ENCODE measurements around the gene LRP1B. TPM values are rescaled to one million over a fixed set of nuclear protein-coding genes. Genes with fewer than 3 reads are reported as not detected.
A peak's percentile ranks its signal among the peaks of the same experiment; 100 is the strongest.
"Not testable (repeated sequence)": the region's sequence is repeated elsewhere in the genome, so short reads cannot be mapped to it uniquely, and the experiment has no call there.

Gene LRP1B
- total and polyA plus RNA-seq, 2 donors from 2014 or later: 0.69 to 1.2 TPM

DNA sequence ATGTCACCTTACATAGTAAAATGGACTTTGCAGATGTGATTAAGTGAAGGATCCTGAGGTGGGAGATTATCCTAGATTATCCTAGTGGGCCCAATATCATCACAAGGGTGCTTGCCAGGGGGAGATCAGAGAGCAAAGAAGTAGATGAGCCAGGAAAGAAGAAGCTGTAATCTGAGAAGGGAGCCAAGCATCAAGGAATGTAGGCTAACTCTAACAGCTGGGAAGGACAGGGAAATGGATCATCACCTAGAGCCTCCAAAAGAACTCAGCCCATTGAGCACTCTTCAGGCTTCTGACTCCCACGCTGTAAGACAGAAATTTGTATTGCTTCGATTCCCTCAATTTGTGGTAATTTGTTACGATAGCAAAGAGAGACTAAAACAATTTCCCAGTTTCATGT lies 309.9 kb downstream of the LRP1B start:
- intact Hi-C loops (cut with DNase I): no loop called here
- H3K36me3 ChIP-seq (ENCODE audit: control insufficient read depth in 2 of 3, insufficient read depth in 3 of 3, low read length in 3 of 3): no peaks in the 10 kb centered on the region
- H3K9ac ChIP-seq (ENCODE audit: low read length in 3 of 3): no peak overlapping the region
- TF ChIP-seq, protein P1, sequence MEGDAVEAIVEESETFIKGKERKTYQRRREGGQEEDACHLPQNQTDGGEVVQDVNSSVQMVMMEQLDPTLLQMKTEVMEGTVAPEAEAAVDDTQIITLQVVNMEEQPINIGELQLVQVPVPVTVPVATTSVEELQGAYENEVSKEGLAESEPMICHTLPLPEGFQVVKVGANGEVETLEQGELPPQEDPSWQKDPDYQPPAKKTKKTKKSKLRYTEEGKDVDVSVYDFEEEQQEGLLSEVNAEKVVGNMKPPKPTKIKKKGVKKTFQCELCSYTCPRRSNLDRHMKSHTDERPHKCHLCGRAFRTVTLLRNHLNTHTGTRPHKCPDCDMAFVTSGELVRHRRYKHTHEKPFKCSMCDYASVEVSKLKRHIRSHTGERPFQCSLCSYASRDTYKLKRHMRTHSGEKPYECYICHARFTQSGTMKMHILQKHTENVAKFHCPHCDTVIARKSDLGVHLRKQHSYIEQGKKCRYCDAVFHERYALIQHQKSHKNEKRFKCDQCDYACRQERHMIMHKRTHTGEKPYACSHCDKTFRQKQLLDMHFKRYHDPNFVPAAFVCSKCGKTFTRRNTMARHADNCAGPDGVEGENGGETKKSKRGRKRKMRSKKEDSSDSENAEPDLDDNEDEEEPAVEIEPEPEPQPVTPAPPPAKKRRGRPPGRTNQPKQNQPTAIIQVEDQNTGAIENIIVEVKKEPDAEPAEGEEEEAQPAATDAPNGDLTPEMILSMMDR (IDR thresholded peaks at IDR 0.05; ENCODE audit: borderline replicate concordance, extremely low read depth, insufficient read depth): no peak
- H3K4me1 ChIP-seq (ENCODE audit: control insufficient read depth in 2 of 3, insufficient read depth in 2 of 3, low read depth in 1 of 3, low read length in 3 of 3): no peaks in the 10 kb centered on the region
- DNase-seq (peak in 1 of 5 donors; percentile 1), FAIRE-seq (no peak)
- no peak overlapping the region for H3K27ac ChIP-seq (ENCODE audit: low read depth in 2 of 2, low read length in 2 of 2)
- no peaks in the 10 kb centered on the region for H3K27me3 ChIP-seq (ENCODE audit: control insufficient read depth, insufficient read depth, low read length)
- H3K4me3 ChIP-seq (ENCODE audit: low read length in 3 of 3): no peak overlapping the region
- no peaks in the 10 kb centered on the region for H3K9me3 ChIP-seq (ENCODE audit: control insufficient read depth in 2 of 3, insufficient read depth in 1 of 3, low read length in 3 of 3)

DNA sequence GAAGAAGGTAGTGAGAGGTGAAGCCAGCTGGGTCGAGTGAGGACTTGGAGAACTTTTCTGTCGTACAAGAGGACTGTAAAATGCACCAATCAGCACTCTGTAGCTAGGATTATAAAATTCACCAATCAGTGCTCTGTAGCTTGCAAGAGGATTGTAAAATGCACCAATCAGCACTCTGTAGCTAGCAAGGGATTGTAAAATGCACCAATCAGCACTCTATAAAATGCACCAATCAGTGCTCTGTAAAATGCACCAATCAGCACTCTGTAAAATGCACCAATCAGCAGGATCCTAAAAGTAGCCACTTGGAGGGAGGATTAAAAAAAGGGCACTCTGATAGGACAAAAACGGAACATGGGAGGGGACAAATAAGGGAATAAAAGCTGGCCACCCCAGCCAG lies 315.5 kb downstream of the LRP1B start:
- intact Hi-C loops (cut with DNase I); H3K27ac ChIP-seq (ENCODE audit: low read depth in 2 of 2, low read length in 2 of 2); H3K4me1 ChIP-seq (ENCODE audit: control insufficient read depth in 2 of 3, insufficient read depth in 2 of 3, low read depth in 1 of 3, low read length in 3 of 3); DNase-seq; FAIRE-seq; H3K4me3 ChIP-seq (ENCODE audit: low read length in 3 of 3); H3K27me3 ChIP-seq (ENCODE audit: control insufficient read depth, insufficient read depth, low read length); H3K9ac ChIP-seq (ENCODE audit: low read length in 3 of 3); H3K9me3 ChIP-seq (ENCODE audit: control insufficient read depth in 2 of 3, insufficient read depth in 1 of 3, low read length in 3 of 3); H3K36me3 ChIP-seq (ENCODE audit: control insufficient read depth in 2 of 3, insufficient read depth in 3 of 3, low read length in 3 of 3): not testable (repeated sequence)

DNA sequence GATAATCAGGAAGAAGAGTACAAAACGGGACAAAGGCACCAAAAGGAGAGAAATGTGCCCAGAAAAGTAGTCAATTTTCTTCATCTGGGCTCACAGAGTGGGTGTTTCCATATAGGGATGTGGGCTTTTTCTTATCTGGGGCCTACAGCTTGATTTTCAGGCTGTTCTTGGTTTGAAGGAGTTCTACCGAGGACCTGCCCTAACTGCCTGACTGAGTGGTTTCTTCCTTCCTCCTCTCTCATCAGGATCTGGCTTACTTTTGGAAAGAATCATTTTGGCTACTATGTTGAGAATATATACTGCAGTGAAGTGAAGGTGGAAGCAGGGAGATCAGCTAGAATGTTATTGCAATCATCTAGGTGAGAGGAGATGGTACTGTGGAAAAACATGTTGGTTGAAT lies 316.7 kb downstream of the LRP1B start:
- intact Hi-C loops (cut with DNase I): no loop called here
- Histone ChIP-seq H3K27me3 (ENCODE audit: control insufficient read depth, insufficient read depth, low read length) (no peaks in the 10 kb centered on the region), H3K9ac (ENCODE audit: low read length in 3 of 3) (no peak overlapping the region), H3K9me3 (ENCODE audit: control insufficient read depth in 2 of 3, insufficient read depth in 1 of 3, low read length in 3 of 3) (peaks cover 0 to 7% (median 0%) of the 10 kb centered on the region in 3 donors), H3K4me3 (ENCODE audit: low read length in 3 of 3) (no peak overlapping the region), H3K36me3 (ENCODE audit: control insufficient read depth in 2 of 3, insufficient read depth in 3 of 3, low read length in 3 of 3) (no peaks in the 10 kb centered on the region), H3K27ac (ENCODE audit: low read depth in 2 of 2, low read length in 2 of 2) (no peak overlapping the region), H3K4me1 (ENCODE audit: control insufficient read depth in 2 of 3, insufficient read depth in 2 of 3, low read depth in 1 of 3, low read length in 3 of 3) (no peaks in the 10 kb centered on the region)
- no peak for FAIRE-seq
- TF ChIP-seq, protein P1 (IDR thresholded peaks at IDR 0.05; ENCODE audit: borderline replicate concordance, extremely low read depth, insufficient read depth): no peak
- DNase-seq: no peak

DNA sequence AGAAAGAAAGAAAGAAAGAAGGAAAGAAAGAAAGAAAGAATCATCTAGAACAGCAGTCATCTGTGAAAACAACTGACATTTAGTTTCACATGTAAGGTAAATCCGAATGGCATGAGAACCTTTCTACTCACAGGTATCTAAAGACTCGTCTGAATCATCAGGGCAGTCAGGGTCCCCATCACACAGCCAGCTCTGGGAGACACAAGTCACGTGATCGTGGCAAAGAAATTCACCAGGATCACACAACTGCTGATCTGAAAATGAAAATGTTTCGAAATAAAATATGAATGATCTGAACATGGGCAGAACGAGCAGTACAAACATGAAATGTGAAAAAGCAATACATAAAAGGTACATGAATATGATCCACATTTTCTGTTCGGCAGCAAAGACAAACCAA lies 320.7 kb downstream of the LRP1B start:
- FAIRE-seq: no peak
- no peak for DNase-seq
- no peaks in the 10 kb centered on the region for H3K4me1 ChIP-seq (ENCODE audit: control insufficient read depth in 2 of 3, insufficient read depth in 2 of 3, low read depth in 1 of 3, low read length in 3 of 3)
- TF ChIP-seq, protein P1 (IDR thresholded peaks at IDR 0.05; ENCODE audit: borderline replicate concordance, extremely low read depth, insufficient read depth): no peak
- no peaks in the 10 kb centered on the region for H3K27me3 ChIP-seq (ENCODE audit: control insufficient read depth, insufficient read depth, low read length)
- H3K36me3 ChIP-seq (ENCODE audit: control insufficient read depth in 2 of 3, insufficient read depth in 3 of 3, low read length in 3 of 3): no peaks in the 10 kb centered on the region
- intact Hi-C loops (cut with DNase I): no loop called here
- H3K27ac ChIP-seq (ENCODE audit: low read depth in 2 of 2, low read length in 2 of 2): no peak overlapping the region
- H3K9me3 ChIP-seq (ENCODE audit: control insufficient read depth in 2 of 3, insufficient read depth in 1 of 3, low read length in 3 of 3): peaks cover 0 to 7% (median 0%) of the 10 kb centered on the region in 3 donors
- no peak overlapping the region for H3K9ac ChIP-seq (ENCODE audit: low read length in 3 of 3)
- H3K4me3 ChIP-seq (ENCODE audit: low read length in 3 of 3): no peak overlapping the region
